GM23338 (cell line): Measurements from ENCODE around the gene CFAP58. TPM values are rescaled to one million over a fixed set of nuclear protein-coding genes. Genes with fewer than 3 reads are reported as not detected.

Experiments used
- ATAC-seq: fragments of 200-7000 bp; cut with Tn5 transposase; 3 replicates; pipeline ENCODE4 v1.9.1; 2020
- DNase-seq: peaks from one replicate; pipeline ENCODE4 v3.0.0-alpha.2; 2015; ENCODE audit warnings: low spot score
- H2AFZ ChIP-seq: fragments of 200-600 bp; sonication (generic); 2 replicates; pipeline ENCODE4 v1.8.0; 2016; ENCODE audit warnings: antibody characterized with exemption, mild to moderate bottlenecking, moderate library complexity
- H3F3A ChIP-seq: fragments of 200-600 bp; sonication (generic); replicated peaks from 2 replicates; pipeline ENCODE4 v1.8.0; 2017; ENCODE audit warnings: antibody characterized with exemption, mixed run types, low read depth
- H3K27ac ChIP-seq: fragments of 200-600 bp; sonication (generic); 2 replicates; pipeline ENCODE4 v1.6.1; 2016; ENCODE audit warnings: low read depth
- H3K27me3 ChIP-seq: fragments of 200-600 bp; sonication (generic); 2 replicates; pipeline ENCODE4 v1.8.0; 2016; ENCODE audit warnings: mild to moderate bottlenecking, mixed run types, moderate library complexity; ENCODE audit not compliant: insufficient read depth
- H3K36me3 ChIP-seq: fragments of 200-600 bp; sonication (generic); 2 replicates; pipeline ENCODE4 v1.8.0; 2016; ENCODE audit warnings: mild to moderate bottlenecking; ENCODE audit not compliant: insufficient read depth
- H3K4me1 ChIP-seq: fragments of 200-600 bp; sonication (generic); 2 replicates; pipeline ENCODE4 v1.8.0; 2016; ENCODE audit warnings: mild to moderate bottlenecking, moderate library complexity; ENCODE audit not compliant: insufficient read depth
- H3K4me2 ChIP-seq: fragments of 200-600 bp; sonication (generic); 2 replicates; pipeline ENCODE4 v1.7.1; 2017; ENCODE audit warnings: mixed run types
- H3K4me3 ChIP-seq: fragments of 200-600 bp; sonication (generic); 2 replicates; pipeline ENCODE4 v1.6.1; 2016; ENCODE audit warnings: mixed run types
- H3K79me2 ChIP-seq: fragments of 200-600 bp; sonication (generic); replicated peaks from 2 replicates; pipeline ENCODE4 v1.8.0; 2017; ENCODE audit warnings: mild to moderate bottlenecking; ENCODE audit not compliant: insufficient read depth
- H3K9me2 ChIP-seq: fragments of 200-600 bp; sonication (generic); 2 replicates; pipeline ENCODE4 v1.8.0; 2017; ENCODE audit not compliant: insufficient read depth
- H4K20me1 ChIP-seq: fragments of 200-600 bp; sonication (generic); replicated peaks from 2 replicates; pipeline ENCODE4 v1.8.0; 2017; ENCODE audit warnings: mild to moderate bottlenecking; ENCODE audit not compliant: insufficient read depth
- H3K27ac Mint-ChIP-seq: 2 replicates; pipeline ENCODE4 v1.8.0; 2020; ENCODE audit warnings: inconsistent platforms, mild to moderate bottlenecking, moderate library complexity, mixed read lengths
- H3K27me3 Mint-ChIP-seq: 3 replicates; pipeline ENCODE4 v1.8.0; 2022; ENCODE audit warnings: low read depth, mild to moderate bottlenecking, moderate library complexity, mixed read lengths, inconsistent platforms; ENCODE audit not compliant: insufficient read depth, poor library complexity
- H3K36me3 Mint-ChIP-seq: 3 replicates; pipeline ENCODE4 v1.8.0; 2021; ENCODE audit warnings: low read depth, mild to moderate bottlenecking, inconsistent platforms, moderate library complexity, mixed read lengths
- H3K4me1 Mint-ChIP-seq: 3 replicates; pipeline ENCODE4 v1.8.0; 2020; ENCODE audit warnings: mild to moderate bottlenecking, inconsistent platforms, mixed read lengths
- H3K4me3 Mint-ChIP-seq: 3 replicates; pipeline ENCODE4 v1.8.0; 2021; ENCODE audit warnings: moderate library complexity, mild to moderate bottlenecking, inconsistent platforms, mixed read lengths
- H3K9me3 Mint-ChIP-seq: 3 replicates; pipeline ENCODE4 v1.8.0; 2020; ENCODE audit warnings: moderate library complexity, mild to moderate bottlenecking, inconsistent platforms, mixed read lengths
- CTCF ChIP-seq, 2 experiments: fragments of 200-600 bp in 1 of 2; sonication (generic) in 1 of 2; conservative IDR thresholded peaks; 2 replicates each; pipeline versions ENCODE4 v1.5.1 to v1.6.1; 2016 to 2017; ENCODE audit warnings: antibody characterized with exemption in 2 of 2, low read depth in 2 of 2, mild to moderate bottlenecking in 2 of 2, moderate library complexity in 1 of 2
- EZH2 ChIP-seq: fragments of 200-600 bp; sonication (generic); IDR thresholded peaks from one replicate; pipeline ENCODE4 v1.8.0; 2017; ENCODE audit warnings: antibody characterized with exemption, mild to moderate bottlenecking, low read depth; ENCODE audit not compliant: unreplicated experiment
- JUNB ChIP-seq: IDR thresholded peaks from one replicate; pipeline ENCODE4 v1.6.1; 2016; ENCODE audit warnings: antibody characterized with exemption; ENCODE audit not compliant: unreplicated experiment
- NANOG ChIP-seq: IDR thresholded peaks from 2 replicates; pipeline ENCODE4 v1.6.1; 2016; ENCODE audit warnings: antibody characterized with exemption, borderline replicate concordance
- POLR2AphosphoS5 ChIP-seq: IDR thresholded peaks from 2 replicates; pipeline ENCODE4 v1.6.1; 2016; ENCODE audit warnings: antibody characterized with exemption, low read depth
- REST ChIP-seq: IDR thresholded peaks from one replicate; pipeline ENCODE4 v1.6.1; 2018; ENCODE audit warnings: antibody characterized with exemption; ENCODE audit not compliant: unreplicated experiment
- ZNF114 ChIP-seq: fragments of 250-450 bp; sonication (Bioruptor Pico); IDR thresholded peaks from 2 replicates; pipeline ENCODE4 v1.5.0; 2020; ENCODE audit warnings: mild to moderate bottlenecking, moderate library complexity
- ZNF331 ChIP-seq: fragments of 250-450 bp; sonication (Bioruptor Pico); IDR thresholded peaks from 2 replicates; pipeline ENCODE4 v1.5.0; 2020; ENCODE audit warnings: low read depth, mild to moderate bottlenecking, moderate library complexity
- polyA plus RNA-seq: library from polyadenylated mRNA; unstranded; fragments of >200 nt; fragmentation: Nextera tagmentation; extraction: Ambion mirVana; gene quantifications from 2 replicates; pipeline ENCODE4 v1.2.1, GENCODE V29; 2016
- total RNA-seq: library from RNA; depleted of rRNA; stranded (reverse); fragments of >200 nt; shearing (Covaris generic); gene quantifications from 2 replicates; pipeline ENCODE4 v1.2.3, GENCODE V29; 2014
- TF ChIP-seq, protein P1 (sequence below): fragments of 250-450 bp; sonication (Bioruptor Pico); IDR thresholded peaks from 2 replicates; pipeline ENCODE4 v1.5.0; 2020; ENCODE audit warnings: mild to moderate bottlenecking, moderate library complexity

The CFAP58 gene
- total and polyA plus RNA-seq, 2 experiments from 2014 or later: 0.63 to 0.89 TPM

DNA sequence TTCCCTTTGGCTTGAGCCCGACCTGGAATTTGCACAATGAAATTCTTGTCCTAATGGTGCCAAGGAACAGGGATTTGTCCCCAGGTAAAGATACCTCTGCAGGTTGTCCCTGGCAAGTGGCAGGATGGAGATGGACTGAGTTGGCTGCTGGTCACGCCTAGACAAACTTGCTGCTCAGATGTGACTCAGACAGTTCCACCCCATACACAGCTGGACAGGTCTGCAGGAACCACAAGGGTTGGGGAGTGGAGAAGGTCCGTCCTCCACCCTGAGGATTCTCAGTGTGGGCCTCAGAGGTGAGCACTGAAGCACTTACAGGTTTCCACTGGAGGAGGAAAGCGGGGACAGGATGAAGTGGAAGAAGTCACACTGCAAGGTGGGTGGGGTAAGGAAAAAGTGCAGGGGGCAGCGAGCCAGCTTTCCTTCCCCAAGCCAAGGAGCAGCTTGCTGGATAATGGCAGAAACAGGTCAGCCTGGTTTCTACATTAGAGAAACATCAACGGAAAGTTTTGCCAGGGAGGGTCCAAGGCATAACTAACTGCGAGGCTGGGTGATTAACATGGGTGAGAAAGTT, 35.8 kb upstream of the CFAP58 start:
- Histone ChIP-seq H3K36me3 (no peaks in the 10 kb centered on the region), H2AFZ (no peak overlapping the region), H3K4me2 (peak overlapping the region; percentile 46), H3K79me2 (peaks cover 65% of the 10 kb centered on the region), H3F3A (no peaks in the 10 kb centered on the region), H3K27ac (peak overlapping the region; percentile 57; the same call in 1 of the 2 replicates), H3K9me2 (no peaks in the 10 kb centered on the region), H4K20me1 (peaks cover 23% of the 10 kb centered on the region; the same call in 1 of the 2 replicates), H3K4me3 (no peak overlapping the region), H3K4me1 (peaks cover 49% of the 10 kb centered on the region), H3K27me3 (no peaks in the 10 kb centered on the region)
- Mint-ChIP-seq H3K4me3 (no peak overlapping the region; the same call in 2 of the 3 replicates), H3K36me3 (peaks cover 43% of the 10 kb centered on the region), H3K9me3 (no peaks in the 10 kb centered on the region; the same call in 2 of the 3 replicates), H3K27ac (no peak overlapping the region), H3K4me1 (peaks cover 53% of the 10 kb centered on the region), H3K27me3 (peaks cover 17% of the 10 kb centered on the region)
- no peak for TF ChIP-seq REST
- peak in 1 of 2 experiments; percentile 25; a peak in 1 of 4 replicates for TF ChIP-seq CTCF (conservative IDR thresholded peaks at IDR 0.05; ENCODE audit: low read depth in 2 of 2)
- DNase-seq: no peak
- no peak for ATAC-seq

DNA sequence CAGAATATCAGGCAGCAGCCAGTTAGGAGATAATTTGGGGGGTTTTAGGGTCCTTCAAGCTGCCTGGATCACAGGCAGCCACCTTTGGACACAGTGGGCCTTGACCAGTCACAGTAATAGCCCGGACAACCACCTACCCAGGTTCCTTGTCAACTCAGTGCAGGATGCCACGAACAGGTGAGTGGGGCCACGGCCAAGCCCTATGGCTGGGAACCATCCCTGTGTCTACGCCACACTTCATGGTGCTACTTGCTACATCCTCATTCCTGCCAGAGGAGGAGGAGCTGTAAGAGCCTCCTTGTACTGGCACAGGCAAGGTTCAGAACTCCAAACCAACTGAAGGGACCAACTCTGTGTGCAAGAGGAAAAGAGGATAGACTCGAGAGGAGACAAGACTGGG, 35.3 kb upstream of the CFAP58 start:
- H4K20me1 ChIP-seq: peaks cover 23% of the 10 kb centered on the region; the same call in 1 of the 2 replicates
- DNase-seq (no peak), ATAC-seq (no peak)
- peaks cover 17% of the 10 kb centered on the region for H3K27me3 Mint-ChIP-seq
- no peaks in the 10 kb centered on the region for H3K9me2 ChIP-seq
- H2AFZ ChIP-seq: no peak overlapping the region
- H3K4me3 ChIP-seq: no peak overlapping the region
- H3K4me1 Mint-ChIP-seq: peaks cover 58% of the 10 kb centered on the region
- H3K79me2 ChIP-seq: peaks cover 69% of the 10 kb centered on the region
- H3K4me2 ChIP-seq: no peak overlapping the region
- no peak overlapping the region for H3K27ac Mint-ChIP-seq
- H3K4me1 ChIP-seq: peaks cover 54% of the 10 kb centered on the region
- H3K36me3 ChIP-seq: no peaks in the 10 kb centered on the region
- no peak overlapping the region for H3K27ac ChIP-seq
- no peaks in the 10 kb centered on the region for H3F3A ChIP-seq
- peaks cover 38% of the 10 kb centered on the region for H3K36me3 Mint-ChIP-seq
- H3K27me3 ChIP-seq: no peaks in the 10 kb centered on the region
- no peak overlapping the region; the same call in 2 of the 3 replicates for H3K4me3 Mint-ChIP-seq
- no peaks in the 10 kb centered on the region; the same call in 2 of the 3 replicates for H3K9me3 Mint-ChIP-seq
- TF ChIP-seq EZH2: no peak
- TF ChIP-seq POLR2AphosphoS5: no peak
- TF ChIP-seq ZNF331 (CRISPR knock-in tag): no peak
- TF ChIP-seq ZNF114 (CRISPR knock-in tag): no peak
- TF ChIP-seq JUNB: no peak
- no peak for TF ChIP-seq NANOG
- TF ChIP-seq, protein P1, sequence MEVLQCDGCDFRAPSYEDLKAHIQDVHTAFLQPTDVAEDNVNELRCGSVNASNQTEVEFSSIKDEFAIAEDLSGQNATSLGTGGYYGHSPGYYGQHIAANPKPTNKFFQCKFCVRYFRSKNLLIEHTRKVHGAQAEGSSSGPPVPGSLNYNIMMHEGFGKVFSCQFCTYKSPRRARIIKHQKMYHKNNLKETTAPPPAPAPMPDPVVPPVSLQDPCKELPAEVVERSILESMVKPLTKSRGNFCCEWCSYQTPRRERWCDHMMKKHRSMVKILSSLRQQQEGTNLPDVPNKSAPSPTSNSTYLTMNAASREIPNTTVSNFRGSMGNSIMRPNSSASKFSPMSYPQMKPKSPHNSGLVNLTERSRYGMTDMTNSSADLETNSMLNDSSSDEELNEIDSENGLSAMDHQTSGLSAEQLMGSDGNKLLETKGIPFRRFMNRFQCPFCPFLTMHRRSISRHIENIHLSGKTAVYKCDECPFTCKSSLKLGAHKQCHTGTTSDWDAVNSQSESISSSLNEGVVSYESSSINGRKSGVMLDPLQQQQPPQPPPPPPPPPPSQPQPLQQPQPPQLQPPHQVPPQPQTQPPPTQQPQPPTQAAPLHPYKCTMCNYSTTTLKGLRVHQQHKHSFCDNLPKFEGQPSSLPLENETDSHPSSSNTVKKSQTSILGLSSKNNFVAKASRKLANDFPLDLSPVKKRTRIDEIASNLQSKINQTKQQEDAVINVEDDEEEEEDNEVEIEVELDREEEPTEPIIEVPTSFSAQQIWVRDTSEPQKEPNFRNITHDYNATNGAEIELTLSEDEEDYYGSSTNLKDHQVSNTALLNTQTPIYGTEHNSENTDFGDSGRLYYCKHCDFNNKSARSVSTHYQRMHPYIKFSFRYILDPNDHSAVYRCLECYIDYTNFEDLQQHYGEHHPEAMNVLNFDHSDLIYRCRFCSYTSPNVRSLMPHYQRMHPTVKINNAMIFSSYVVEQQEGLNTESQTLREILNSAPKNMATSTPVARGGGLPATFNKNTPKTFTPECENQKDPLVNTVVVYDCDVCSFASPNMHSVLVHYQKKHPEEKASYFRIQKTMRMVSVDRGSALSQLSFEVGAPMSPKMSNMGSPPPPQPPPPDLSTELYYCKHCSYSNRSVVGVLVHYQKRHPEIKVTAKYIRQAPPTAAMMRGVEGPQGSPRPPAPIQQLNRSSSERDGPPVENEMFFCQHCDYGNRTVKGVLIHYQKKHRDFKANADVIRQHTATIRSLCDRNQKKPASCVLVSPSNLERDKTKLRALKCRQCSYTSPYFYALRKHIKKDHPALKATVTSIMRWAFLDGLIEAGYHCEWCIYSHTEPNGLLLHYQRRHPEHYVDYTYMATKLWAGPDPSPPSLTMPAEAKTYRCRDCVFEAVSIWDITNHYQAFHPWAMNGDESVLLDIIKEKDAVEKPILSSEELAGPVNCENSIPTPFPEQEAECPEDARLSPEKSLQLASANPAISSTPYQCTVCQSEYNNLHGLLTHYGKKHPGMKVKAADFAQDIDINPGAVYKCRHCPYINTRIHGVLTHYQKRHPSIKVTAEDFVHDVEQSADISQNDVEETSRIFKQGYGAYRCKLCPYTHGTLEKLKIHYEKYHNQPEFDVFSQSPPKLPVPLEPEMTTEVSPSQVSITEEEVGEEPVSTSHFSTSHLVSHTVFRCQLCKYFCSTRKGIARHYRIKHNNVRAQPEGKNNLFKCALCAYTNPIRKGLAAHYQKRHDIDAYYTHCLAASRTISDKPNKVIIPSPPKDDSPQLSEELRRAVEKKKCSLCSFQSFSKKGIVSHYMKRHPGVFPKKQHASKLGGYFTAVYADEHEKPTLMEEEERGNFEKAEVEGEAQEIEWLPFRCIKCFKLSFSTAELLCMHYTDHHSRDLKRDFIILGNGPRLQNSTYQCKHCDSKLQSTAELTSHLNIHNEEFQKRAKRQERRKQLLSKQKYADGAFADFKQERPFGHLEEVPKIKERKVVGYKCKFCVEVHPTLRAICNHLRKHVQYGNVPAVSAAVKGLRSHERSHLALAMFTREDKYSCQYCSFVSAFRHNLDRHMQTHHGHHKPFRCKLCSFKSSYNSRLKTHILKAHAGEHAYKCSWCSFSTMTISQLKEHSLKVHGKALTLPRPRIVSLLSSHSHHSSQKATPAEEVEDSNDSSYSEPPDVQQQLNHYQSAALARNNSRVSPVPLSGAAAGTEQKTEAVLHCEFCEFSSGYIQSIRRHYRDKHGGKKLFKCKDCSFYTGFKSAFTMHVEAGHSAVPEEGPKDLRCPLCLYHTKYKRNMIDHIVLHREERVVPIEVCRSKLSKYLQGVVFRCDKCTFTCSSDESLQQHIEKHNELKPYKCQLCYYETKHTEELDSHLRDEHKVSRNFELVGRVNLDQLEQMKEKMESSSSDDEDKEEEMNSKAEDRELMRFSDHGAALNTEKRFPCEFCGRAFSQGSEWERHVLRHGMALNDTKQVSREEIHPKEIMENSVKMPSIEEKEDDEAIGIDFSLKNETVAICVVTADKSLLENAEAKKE (CRISPR knock-in tag): no peak
